Hepatocyte (in vitro differentiated cells): ENCODE measurements around the gene BCAS3. TPM values are rescaled to one million over a fixed set of nuclear protein-coding genes. Genes with fewer than 3 reads are reported as not detected.

Source experiments
- DNase-seq: peaks from one replicate; pipeline ENCODE4 v3.0.0-alpha.2; 2016; ENCODE audit warnings: low spot score
- H2AFZ ChIP-seq: fragments of 200-600 bp; sonication (generic); 2 replicates; pipeline ENCODE4 v1.6.0; 2016; ENCODE audit warnings: antibody characterized with exemption, mild to moderate bottlenecking
- H3K27ac ChIP-seq: fragments of 200-600 bp; sonication (generic); 2 replicates; pipeline ENCODE4 v1.5.1; 2016; ENCODE audit warnings: mild to moderate bottlenecking
- H3K27me3 ChIP-seq: fragments of 200-600 bp; sonication (generic); 2 replicates; pipeline ENCODE4 v1.6.1; 2016
- H3K36me3 ChIP-seq: fragments of 200-600 bp; sonication (generic); replicated peaks from 2 replicates; pipeline ENCODE4 v1.5.1; 2016; ENCODE audit warnings: low read depth; ENCODE audit not compliant: insufficient read depth
- H3K4me1 ChIP-seq: fragments of 200-600 bp; sonication (generic); 2 replicates; pipeline ENCODE4 v1.5.1; 2016; ENCODE audit warnings: mild to moderate bottlenecking, moderate library complexity; ENCODE audit not compliant: insufficient read depth
- H3K4me2 ChIP-seq: fragments of 200-600 bp; sonication (generic); 2 replicates; pipeline ENCODE4 v1.6.0; 2016
- H3K4me3 ChIP-seq: fragments of 200-600 bp; sonication (generic); 2 replicates; pipeline ENCODE4 v1.5.1; 2016; ENCODE audit warnings: mild to moderate bottlenecking
- H3K79me2 ChIP-seq: fragments of 200-600 bp; sonication (generic); 2 replicates; pipeline ENCODE4 v1.6.0; 2017; ENCODE audit warnings: mild to moderate bottlenecking
- H3K9me2 ChIP-seq: fragments of 200-600 bp; sonication (generic); replicated peaks from 2 replicates; pipeline ENCODE4 v1.6.0; 2017; ENCODE audit warnings: mild to moderate bottlenecking; ENCODE audit not compliant: insufficient read depth
- H3K9me3 ChIP-seq: fragments of 200-600 bp; sonication (generic); 2 replicates; pipeline ENCODE4 v1.5.1; 2016; ENCODE audit warnings: low read depth, mild to moderate bottlenecking
- H4K20me1 ChIP-seq: fragments of 200-600 bp; sonication (generic); 2 replicates; pipeline ENCODE4 v1.6.0; 2016; ENCODE audit warnings: mild to moderate bottlenecking; ENCODE audit not compliant: insufficient read depth, poor library complexity, severe bottlenecking
- CTCF ChIP-seq: fragments of 200-600 bp; sonication (generic); IDR thresholded peaks from 2 replicates; pipeline ENCODE4 v1.5.1; 2016; ENCODE audit warnings: antibody characterized with exemption, mild to moderate bottlenecking; ENCODE audit not compliant: poor library complexity
- EZH2 ChIP-seq: fragments of 200-600 bp; sonication (generic); IDR thresholded peaks from 2 replicates; pipeline ENCODE4 v1.6.1; 2016; ENCODE audit warnings: antibody characterized with exemption, mild to moderate bottlenecking, borderline replicate concordance
- EZH2phosphoT487 ChIP-seq: fragments of 200-600 bp; sonication (generic); IDR thresholded peaks from one replicate; pipeline ENCODE4 v1.6.1; 2018; ENCODE audit warnings: antibody characterized with exemption, mild to moderate bottlenecking, low read depth, moderate library complexity; ENCODE audit not compliant: unreplicated experiment, severe bottlenecking
- WGBS: methylation state at CpG from one replicate; pipeline ENCODE4 v1.1.6; 2016; ENCODE audit warnings: low lambda C conversion rate; ENCODE audit errors: missing lambda C conversion rate; 5-methylcytosine and 5-hydroxymethylcytosine counted together
- polyA plus RNA-seq: library from polyadenylated mRNA; unstranded; fragments of >200 nt; fragmentation: Nextera tagmentation; extraction: Ambion mirVana; gene quantifications from 2 replicates; pipeline ENCODE4 v1.2.1, GENCODE V29; 2016
- total RNA-seq: library from RNA; depleted of rRNA; stranded (reverse); fragments of >200 nt; gene quantifications from 2 replicates; pipeline ENCODE4 v1.2.3, GENCODE V29; 2014

BCAS3 gene
- total and polyA plus RNA-seq, 2 experiments from 2014 or later, result 16.5 to 58.8 TPM

DNA sequence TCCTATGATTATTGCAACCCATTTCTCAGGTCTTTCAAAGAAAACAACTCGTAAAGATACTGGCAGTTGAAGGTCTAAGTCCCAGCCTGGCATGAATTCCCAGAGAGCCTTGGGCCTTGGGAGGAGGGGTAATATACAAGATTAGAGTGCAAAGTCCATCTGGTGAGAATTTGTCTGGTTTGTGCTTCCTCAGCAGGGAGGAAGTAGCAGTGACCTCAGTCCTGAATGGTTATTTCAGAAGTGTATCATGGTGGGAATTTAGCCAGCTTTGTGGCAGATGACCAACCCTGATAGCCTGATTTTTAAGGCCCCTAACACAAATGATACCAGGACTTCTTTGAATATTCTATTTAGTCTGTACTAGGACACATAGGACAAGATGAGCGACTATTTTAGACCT lies 570.7 kb downstream of the BCAS3 start:
- no peak overlapping the region for H2AFZ ChIP-seq
- 78% methylated on average over 2 of the region's 2 CpGs for WGBS
- H3K27me3 ChIP-seq, result no peaks in the 10 kb centered on the region
- H3K4me1 ChIP-seq, result peaks cover 45% of the 10 kb centered on the region
- H3K36me3 ChIP-seq, result no peaks in the 10 kb centered on the region
- no peaks in the 10 kb centered on the region for H3K9me3 ChIP-seq
- no peaks in the 10 kb centered on the region for H3K79me2 ChIP-seq
- H3K27ac ChIP-seq, result peak overlapping the region; percentile 93
- no peak overlapping the region for H3K4me2 ChIP-seq
- no peak overlapping the region for H3K4me3 ChIP-seq
- TF ChIP-seq EZH2 (no peak), CTCF (no peak), EZH2phosphoT487 (no peak)
- peak; percentile 67 for DNase-seq
- no peaks in the 10 kb centered on the region for H4K20me1 ChIP-seq
- no peaks in the 10 kb centered on the region for H3K9me2 ChIP-seq

DNA sequence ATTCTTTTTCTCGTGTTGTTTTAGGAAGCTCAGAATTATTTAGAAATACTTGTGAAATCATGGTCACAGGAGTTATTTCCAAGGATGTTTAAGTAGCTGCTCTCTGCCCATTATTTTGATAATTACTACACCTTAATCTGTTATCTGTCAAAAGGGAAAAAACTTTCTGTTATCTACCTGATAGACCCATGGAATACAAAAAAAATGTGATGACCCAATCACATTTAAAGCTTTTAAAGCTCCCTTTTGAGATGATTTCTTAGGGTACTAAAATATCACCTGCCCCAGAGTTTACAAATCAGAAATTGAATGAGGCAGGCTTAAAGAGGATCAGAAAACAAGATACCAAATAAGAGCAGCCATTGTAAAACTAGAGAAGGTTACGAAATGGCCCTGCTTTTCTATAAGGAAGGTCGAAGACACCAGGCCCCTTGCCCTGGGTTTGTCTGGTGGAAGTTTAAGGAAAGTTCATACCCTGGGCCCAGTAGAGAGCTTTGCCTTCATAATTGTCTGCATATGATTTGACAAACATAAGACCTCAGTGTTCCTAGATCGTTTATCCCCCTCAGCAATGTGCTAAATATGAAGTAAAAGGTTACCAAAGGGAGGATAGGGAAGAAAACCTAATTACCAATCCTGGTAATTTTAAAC lies 572.1 kb downstream of the BCAS3 start:
- no peak overlapping the region for H3K4me3 ChIP-seq
- no peak for DNase-seq
- H3K4me1 ChIP-seq, result peaks cover 55% of the 10 kb centered on the region
- TF ChIP-seq EZH2, result no peak
- TF ChIP-seq CTCF, result no peak
- no peak for TF ChIP-seq EZH2phosphoT487
- no peaks in the 10 kb centered on the region for H3K9me3 ChIP-seq
- H4K20me1 ChIP-seq, result no peaks in the 10 kb centered on the region
- WGBS, result 61% methylated on average over 4 of the region's 4 CpGs
- no peak overlapping the region for H2AFZ ChIP-seq
- no peaks in the 10 kb centered on the region for H3K27me3 ChIP-seq
- H3K79me2 ChIP-seq, result no peaks in the 10 kb centered on the region
- H3K9me2 ChIP-seq, result no peaks in the 10 kb centered on the region
- peak overlapping the region; percentile 93 for H3K27ac ChIP-seq
- no peaks in the 10 kb centered on the region for H3K36me3 ChIP-seq
- peak overlapping the region; percentile 68 for H3K4me2 ChIP-seq

- Histone ChIP-seq H2AFZ (no peak overlapping the region), H3K9me3 (no peaks in the 10 kb centered on the region), H3K27ac (peak overlapping the region; percentile 93), H3K9me2 (no peaks in the 10 kb centered on the region), H3K4me2 (peak overlapping the region; percentile 68), H3K36me3 (no peaks in the 10 kb centered on the region), H3K4me1 (peaks cover 55% of the 10 kb centered on the region), H4K20me1 (no peaks in the 10 kb centered on the region), H3K79me2 (no peaks in the 10 kb centered on the region), H3K4me3 (no peak overlapping the region), H3K27me3 (no peaks in the 10 kb centered on the region)
- no peak for TF ChIP-seq EZH2
- TF ChIP-seq CTCF, result no peak
- peak; percentile 34 for DNase-seq
- WGBS, result 44% methylated on average over 6 of the region's 6 CpGs
Measured at GRCh38 chr17:61250335-61250890, 572.8 kb downstream of the BCAS3 start.
